PC-3 (cell line): ENCODE results near the gene N4BP2L2.

ENCODE experiments used
- EZH2 ChIP-seq: fragments of 300-600 bp; sonication (generic); IDR thresholded peaks from one replicate; pipeline ENCODE4 v1.6.1; 2017; ENCODE audit warnings: antibody characterized with exemption, mild to moderate bottlenecking, low read length; ENCODE audit not compliant: unreplicated experiment
- EZH2phosphoT487 ChIP-seq: fragments of 300-600 bp; sonication (generic); IDR thresholded peaks from 2 replicates; pipeline ENCODE4 v1.6.1; 2018; ENCODE audit warnings: mild to moderate bottlenecking, antibody characterized with exemption, low read length, borderline replicate concordance
- TF ChIP-seq, protein P1 (sequence below): fragments of 300-600 bp; sonication (generic); conservative IDR thresholded peaks from 2 replicates; pipeline ENCODE4 v1.5.1; 2017; ENCODE audit warnings: antibody characterized with exemption, low read depth, mild to moderate bottlenecking, low read length

DNA sequence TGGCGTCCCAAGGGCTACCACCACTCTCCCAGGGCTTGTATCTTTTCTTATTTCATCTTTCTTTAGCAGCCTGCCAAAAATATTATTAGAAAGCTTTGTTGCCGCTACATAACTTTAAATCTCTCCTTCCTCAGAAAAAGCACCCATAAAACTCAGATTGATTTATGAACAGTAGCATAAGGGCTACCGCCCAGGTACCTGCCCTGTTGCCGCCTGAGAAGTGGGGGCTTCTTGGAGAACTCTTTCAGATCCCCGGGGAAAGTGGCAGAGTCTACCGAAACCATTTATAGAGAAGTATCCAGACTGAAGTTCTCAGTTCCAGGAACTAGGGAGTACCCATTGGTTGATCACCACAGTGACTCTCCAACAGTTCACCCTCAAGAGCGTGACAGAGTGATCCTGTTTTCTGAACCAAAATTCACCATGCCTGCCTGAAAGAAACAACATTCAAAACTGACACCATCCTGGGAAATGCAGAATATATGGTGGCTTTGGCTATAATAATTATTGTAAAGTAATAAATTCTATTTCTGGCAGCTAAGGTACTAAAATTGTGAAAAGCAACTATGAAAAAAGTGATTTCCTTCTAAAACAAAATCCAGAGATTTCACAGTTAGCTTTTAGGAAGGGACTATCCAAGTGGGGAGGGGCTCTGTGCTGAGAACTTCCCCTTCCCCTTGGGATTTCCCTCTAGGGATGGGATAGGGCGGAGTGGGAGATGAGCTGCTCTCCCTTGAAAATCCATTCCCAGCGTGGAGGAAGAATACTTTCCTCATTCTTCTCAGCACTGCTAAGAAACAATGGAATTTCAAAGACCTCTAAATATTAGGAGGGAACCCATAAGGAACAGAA lies 109.8 kb downstream of the N4BP2L2 start:
- TF ChIP-seq EZH2 (no peak), EZH2phosphoT487 (no peak)
- TF ChIP-seq, protein P1, sequence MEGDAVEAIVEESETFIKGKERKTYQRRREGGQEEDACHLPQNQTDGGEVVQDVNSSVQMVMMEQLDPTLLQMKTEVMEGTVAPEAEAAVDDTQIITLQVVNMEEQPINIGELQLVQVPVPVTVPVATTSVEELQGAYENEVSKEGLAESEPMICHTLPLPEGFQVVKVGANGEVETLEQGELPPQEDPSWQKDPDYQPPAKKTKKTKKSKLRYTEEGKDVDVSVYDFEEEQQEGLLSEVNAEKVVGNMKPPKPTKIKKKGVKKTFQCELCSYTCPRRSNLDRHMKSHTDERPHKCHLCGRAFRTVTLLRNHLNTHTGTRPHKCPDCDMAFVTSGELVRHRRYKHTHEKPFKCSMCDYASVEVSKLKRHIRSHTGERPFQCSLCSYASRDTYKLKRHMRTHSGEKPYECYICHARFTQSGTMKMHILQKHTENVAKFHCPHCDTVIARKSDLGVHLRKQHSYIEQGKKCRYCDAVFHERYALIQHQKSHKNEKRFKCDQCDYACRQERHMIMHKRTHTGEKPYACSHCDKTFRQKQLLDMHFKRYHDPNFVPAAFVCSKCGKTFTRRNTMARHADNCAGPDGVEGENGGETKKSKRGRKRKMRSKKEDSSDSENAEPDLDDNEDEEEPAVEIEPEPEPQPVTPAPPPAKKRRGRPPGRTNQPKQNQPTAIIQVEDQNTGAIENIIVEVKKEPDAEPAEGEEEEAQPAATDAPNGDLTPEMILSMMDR = no peak
